ENCODE data around the gene PPP2R5D.
A peak's percentile ranks its signal among the peaks of the same experiment; 100 is the strongest.
"Not testable (repeated sequence)": the region's sequence is repeated elsewhere in the genome, so short reads cannot be mapped to it uniquely, and the experiment has no call there.

Gene PPP2R5D

GRCh38 chr6:43040542-43041257 is 56.3 kb downstream of the PPP2R5D start:
- DNase-seq (ENCODE audit: low read depth), result no peak
- in situ Hi-C loops (cut with HindIII; ENCODE audit: low sequenced_read_pairs), result no loop called here
- TF ChIP-seq CTCF (IDR thresholded peaks at IDR 0.05; ENCODE audit: low read depth, low read length, missing control alignments), result no peak
- H3K4me3 ChIP-seq (ENCODE audit: low read depth, low read length), result no peak overlapping the region

- DNase-seq (ENCODE audit: low read depth); H3K4me3 ChIP-seq (ENCODE audit: low read depth, low read length); in situ Hi-C loops (cut with HindIII; ENCODE audit: low sequenced_read_pairs): not testable (repeated sequence)
These were observed 57.1 kb downstream of the PPP2R5D start for GRCh38 chr6:43041475-43041874.

GRCh38 chr6:43043310-43043709 is 58.9 kb downstream of the PPP2R5D start:
- in situ Hi-C loops (cut with HindIII; ENCODE audit: low sequenced_read_pairs), result no loop called here
- no peak for DNase-seq (ENCODE audit: low read depth)
- no peak overlapping the region for H3K4me3 ChIP-seq (ENCODE audit: low read depth, low read length)
- no peak for TF ChIP-seq CTCF (IDR thresholded peaks at IDR 0.05; ENCODE audit: low read depth, low read length, missing control alignments)

GRCh38 chr6:43045371-43045930 is 61.1 kb downstream of the PPP2R5D start:
- in situ Hi-C loops (cut with HindIII; ENCODE audit: low sequenced_read_pairs), result no loop called here
- no peak for TF ChIP-seq CTCF (IDR thresholded peaks at IDR 0.05; ENCODE audit: low read depth, low read length, missing control alignments)

GRCh38 chr6:43047998-43048397 is 63.6 kb downstream of the PPP2R5D start:
- no peak for DNase-seq (ENCODE audit: low read depth)
- no peak for TF ChIP-seq CTCF (IDR thresholded peaks at IDR 0.05; ENCODE audit: low read depth, low read length, missing control alignments)
- in situ Hi-C loops (cut with HindIII; ENCODE audit: low sequenced_read_pairs), result no loop called here
- H3K4me3 ChIP-seq (ENCODE audit: low read depth, low read length), result no peak overlapping the region

More at GRCh38 chr6:43045371-43045930, 61.1 kb downstream of the PPP2R5D start:
- no peak overlapping the region for H3K4me3 ChIP-seq (ENCODE audit: low read depth, low read length)
- DNase-seq (ENCODE audit: low read depth), result no peak

- no peak overlapping the region for H3K4me3 ChIP-seq (ENCODE audit: low read depth, low read length)
- TF ChIP-seq CTCF (IDR thresholded peaks at IDR 0.05; ENCODE audit: low read depth, low read length, missing control alignments), result no peak
- DNase-seq (ENCODE audit: low read depth), result no peak
- in situ Hi-C loops (cut with HindIII; ENCODE audit: low sequenced_read_pairs), result no loop called here
These were observed 66.6 kb downstream of the PPP2R5D start for GRCh38 chr6:43050981-43051380.

GRCh38 chr6:43052225-43052841 is 68.0 kb downstream of the PPP2R5D start:
- TF ChIP-seq CTCF (IDR thresholded peaks at IDR 0.05; ENCODE audit: low read depth, low read length, missing control alignments), result no peak
- in situ Hi-C loops (cut with HindIII; ENCODE audit: low sequenced_read_pairs), result no loop called here
- peak overlapping the region; percentile 85 for H3K4me3 ChIP-seq (ENCODE audit: low read depth, low read length)
- DNase-seq (ENCODE audit: low read depth), result no peak
